ENCODE data around the gene UNC119B.

DNA sequence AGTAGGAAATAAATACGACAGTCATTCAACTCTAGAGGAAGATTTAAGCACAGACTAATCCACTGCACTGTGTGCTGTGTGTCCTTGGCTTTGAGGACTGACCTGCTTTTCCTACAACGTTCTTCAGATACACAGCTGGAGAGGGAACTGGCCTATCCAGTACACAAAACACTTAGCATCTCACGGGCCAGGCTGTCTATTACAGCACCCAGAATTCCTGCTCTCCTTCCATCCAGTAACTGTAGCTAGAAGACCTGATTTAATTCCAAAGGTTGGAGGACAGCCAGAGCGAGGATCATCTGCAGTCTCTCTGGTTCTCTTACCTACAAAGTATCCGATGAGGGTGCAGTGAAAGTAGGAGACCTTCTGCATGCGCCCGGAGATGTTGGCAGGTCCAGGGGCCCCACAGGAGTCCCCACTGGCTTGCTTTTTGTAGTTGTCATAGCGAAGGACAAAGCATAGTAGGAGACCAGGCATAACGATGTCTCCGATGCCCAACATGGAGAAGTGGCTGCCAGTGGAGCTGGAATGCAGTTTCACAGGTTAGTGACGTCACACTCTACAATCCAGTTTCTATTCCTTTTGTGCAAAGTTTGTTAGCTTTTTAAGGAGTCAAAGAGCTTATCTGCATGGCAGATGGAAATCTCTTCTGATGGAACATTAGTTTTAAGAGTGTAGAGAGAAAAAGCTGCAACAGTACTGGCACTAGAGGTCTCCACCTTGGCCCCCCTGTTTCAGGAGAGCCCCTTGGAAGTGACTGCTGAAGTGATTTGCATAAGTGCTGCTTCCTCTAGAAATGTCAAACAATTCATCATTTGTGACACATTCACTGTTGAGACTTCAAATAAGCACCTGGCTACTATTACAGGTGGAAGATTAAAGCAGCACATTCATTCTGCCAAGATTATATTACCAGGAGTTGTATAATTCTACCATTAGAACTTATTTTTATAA, 57.1 kb downstream of the UNC119B start:
- TF ChIP-seq, protein P1, sequence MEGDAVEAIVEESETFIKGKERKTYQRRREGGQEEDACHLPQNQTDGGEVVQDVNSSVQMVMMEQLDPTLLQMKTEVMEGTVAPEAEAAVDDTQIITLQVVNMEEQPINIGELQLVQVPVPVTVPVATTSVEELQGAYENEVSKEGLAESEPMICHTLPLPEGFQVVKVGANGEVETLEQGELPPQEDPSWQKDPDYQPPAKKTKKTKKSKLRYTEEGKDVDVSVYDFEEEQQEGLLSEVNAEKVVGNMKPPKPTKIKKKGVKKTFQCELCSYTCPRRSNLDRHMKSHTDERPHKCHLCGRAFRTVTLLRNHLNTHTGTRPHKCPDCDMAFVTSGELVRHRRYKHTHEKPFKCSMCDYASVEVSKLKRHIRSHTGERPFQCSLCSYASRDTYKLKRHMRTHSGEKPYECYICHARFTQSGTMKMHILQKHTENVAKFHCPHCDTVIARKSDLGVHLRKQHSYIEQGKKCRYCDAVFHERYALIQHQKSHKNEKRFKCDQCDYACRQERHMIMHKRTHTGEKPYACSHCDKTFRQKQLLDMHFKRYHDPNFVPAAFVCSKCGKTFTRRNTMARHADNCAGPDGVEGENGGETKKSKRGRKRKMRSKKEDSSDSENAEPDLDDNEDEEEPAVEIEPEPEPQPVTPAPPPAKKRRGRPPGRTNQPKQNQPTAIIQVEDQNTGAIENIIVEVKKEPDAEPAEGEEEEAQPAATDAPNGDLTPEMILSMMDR (IDR thresholded peaks at IDR 0.05; ENCODE audit: insufficient read depth, low read length): no peak
- TF ChIP-seq REST (IDR thresholded peaks at IDR 0.05; ENCODE audit: insufficient replicate concordance, low read depth) (no peak), SPI1 (IDR thresholded peaks at IDR 0.05; ENCODE audit: borderline replicate concordance, low read depth) (no peak)
